Endothelial cell of umbilical vein (primary cell): ENCODE data around the gene SLC36A4. TPM values are rescaled to one million over a fixed set of nuclear protein-coding genes. Genes with fewer than 3 reads are reported as not detected.

ENCODE experiments used
- BruUV-seq: library from RNA; stranded (reverse); fragments of 400-500 nt; replicated peaks from 2 replicates; lab custom pipeline; 2021; lab: Mats Ljungman, UMichigan
- CTCF ChIA-PET: fragments of 300-600, 350-600 bp; sonication (Branson Sonifier 250); formaldehyde crosslinking; loops from one replicate; lab custom pipeline; 2021; ENCODE audit warnings: antibody characterized with exemption, inconsistent platforms; lab: Charles Lee
- POLR2A ChIA-PET: fragments of 300-600, 350-600 bp; sonication (Branson Sonifier 250); formaldehyde crosslinking; loops from one replicate; lab custom pipeline; 2021; ENCODE audit warnings: antibody characterized with exemption, inconsistent platforms; lab: Charles Lee
- DNase-seq: peaks from one replicate; pipeline ENCODE4 v3.0.0-alpha.2; 2011; ENCODE audit warnings: low read depth, low spot score
- FAIRE-seq: peaks from 2 replicates; lab custom pipeline; 2011; peaks lifted over from hg19 to GRCh38; lab: Jason Lieb, UNC
- H2AFZ ChIP-seq: 2 replicates; pipeline ENCODE4 v1.6.0; 2012; ENCODE audit warnings: low read depth, low read length, control low read depth, inconsistent platforms
- H3K27ac ChIP-seq: 2 replicates; pipeline ENCODE4 v1.5.1; 2011; ENCODE audit warnings: low read depth, mild to moderate bottlenecking, control low read depth, low read length, moderate library complexity; ENCODE audit not compliant: insufficient read depth
- H3K27me3 ChIP-seq, 2 experiments: 2 replicates each; pipeline versions ENCODE4 v1.6.0 to v1.6.1; 2011; ENCODE audit warnings: low read length in 2 of 2, mixed read lengths in 1 of 2; ENCODE audit not compliant: control insufficient read depth in 2 of 2, insufficient read depth in 2 of 2
- H3K36me3 ChIP-seq, 2 experiments: 2 replicates in 1 of 2; 3 replicates in 1 of 2; pipeline ENCODE4 v1.5.1; 2011; ENCODE audit warnings: low read length in 2 of 2, mild to moderate bottlenecking in 1 of 2, moderate library complexity in 1 of 2; ENCODE audit not compliant: control insufficient read depth in 2 of 2, insufficient read depth in 2 of 2; ENCODE audit errors: extremely low read depth in 1 of 2
- H3K4me1 ChIP-seq: 3 replicates; pipeline ENCODE4 v1.5.1; 2011; ENCODE audit warnings: mild to moderate bottlenecking, low read length; ENCODE audit not compliant: control insufficient read depth, insufficient read depth; ENCODE audit errors: extremely low read depth
- H3K4me2 ChIP-seq: 2 replicates; pipeline ENCODE4 v1.6.1; 2011; ENCODE audit warnings: low read length, control low read depth, mixed read lengths; ENCODE audit not compliant: insufficient read depth
- H3K4me3 ChIP-seq, 3 experiments: fragments of 200-600 bp in 1 of 3; sonication (generic), shearing (Covaris generic) in 1 of 3; replicated peaks in 1 of 3; 2 replicates each; pipeline ENCODE4 v1.5.1; 2011 to 2016; ENCODE audit warnings: control low read depth in 3 of 3, low read length in 3 of 3, mild to moderate bottlenecking in 2 of 3, inconsistent platforms in 1 of 3, low read depth in 1 of 3, moderate library complexity in 1 of 3; ENCODE audit not compliant: insufficient read depth in 1 of 3
- H3K79me2 ChIP-seq: 2 replicates; pipeline ENCODE4 v1.6.0; 2012; ENCODE audit warnings: low read length, inconsistent platforms; ENCODE audit not compliant: control insufficient read depth, insufficient read depth
- H3K9ac ChIP-seq: replicated peaks from 2 replicates; pipeline ENCODE3; 2011; ENCODE audit warnings: low read length, control low read depth; ENCODE audit not compliant: insufficient read depth; ENCODE audit errors: extremely low read depth
- H3K9me1 ChIP-seq: replicated peaks from 3 replicates; pipeline ENCODE4 v1.6.0; 2011; ENCODE audit warnings: mild to moderate bottlenecking, low read length; ENCODE audit not compliant: control insufficient read depth, insufficient read depth; ENCODE audit errors: extremely low read depth
- H3K9me3 ChIP-seq: replicated peaks from 2 replicates; pipeline ENCODE4 v1.5.1; 2012; ENCODE audit warnings: low read length, inconsistent platforms; ENCODE audit not compliant: control insufficient read depth, insufficient read depth
- H4K20me1 ChIP-seq: replicated peaks from 2 replicates; pipeline ENCODE3; 2011; ENCODE audit warnings: mild to moderate bottlenecking, low read length; ENCODE audit not compliant: control insufficient read depth, insufficient read depth; ENCODE audit errors: extremely low read depth
- EZH2 ChIP-seq: IDR thresholded peaks from 2 replicates; pipeline ENCODE4 v1.6.1; 2012; ENCODE audit warnings: borderline replicate concordance, low read depth, mild to moderate bottlenecking, moderate library complexity, low read length, inconsistent platforms; ENCODE audit not compliant: severe bottlenecking
- FOS ChIP-seq: IDR thresholded peaks from 2 replicates; pipeline ENCODE4 v1.6.1; 2011; ENCODE audit warnings: mild to moderate bottlenecking, low read length, moderate library complexity, borderline replicate concordance; ENCODE audit not compliant: insufficient read depth
- GATA2 ChIP-seq: IDR thresholded peaks from 2 replicates; pipeline ENCODE4 v1.7.0; 2011; ENCODE audit warnings: low read depth, mild to moderate bottlenecking, moderate library complexity, mixed read lengths, low read length; ENCODE audit not compliant: insufficient read length, insufficient read depth
- JUN ChIP-seq: IDR thresholded peaks from 2 replicates; pipeline ENCODE4 v1.6.1; 2011; ENCODE audit warnings: borderline replicate concordance, low read depth; ENCODE audit not compliant: insufficient read length, insufficient read depth
- MYC ChIP-seq: IDR thresholded peaks from one replicate; pipeline ENCODE4 v1.6.1; 2011; ENCODE audit warnings: mild to moderate bottlenecking, low read depth, low read length
- POLR2A ChIP-seq: IDR thresholded peaks from 2 replicates; pipeline ENCODE4 v1.6.1; 2012; ENCODE audit warnings: low read depth, mild to moderate bottlenecking, control low read depth, low read length
- POLR2AphosphoS5 ChIP-seq: IDR thresholded peaks from 2 replicates; pipeline ENCODE4 v1.6.1; 2012; ENCODE audit warnings: low read depth, mild to moderate bottlenecking, control low read depth, low read length, moderate library complexity; ENCODE audit not compliant: insufficient read depth
- dilution Hi-C: fragments of 300-500 bp; cut with MboI; formaldehyde crosslinking; loops from one replicate; pipeline ENCODE4 v1.15.0; 2019; ENCODE audit warnings: low sequenced_read_pairs; ENCODE audit not compliant: extremely low pct_ligation_motif_present
- intact Hi-C: fragments of 100-400 bp; cut with micrococcal nuclease; formaldehyde crosslinking; loops from one replicate; pipeline ENCODE4 v1.10.0; 2022
- polyA plus RNA-seq, 4 experiments: library from polyadenylated mRNA; depleted of rRNA in 3 of 4; stranded (reverse) in 3 of 4; unstranded in 1 of 4; fragments of >200 nt; gene quantifications; 2 replicates each; pipeline versions ENCODE4 v1.2.1 to v1.2.3, GENCODE V29; 2011 to 2012; ENCODE audit warnings: missing spikeins in 1 of 4
- total RNA-seq: library from RNA; stranded (reverse); gene quantifications from 2 replicates; pipeline ENCODE4 v1.2.3, GENCODE V29; 2021
- TF ChIP-seq, protein P1 (sequence below): IDR thresholded peaks from 2 replicates; pipeline ENCODE4 v1.6.1; 2011; ENCODE audit not compliant: insufficient read depth, insufficient read length
- TF ChIP-seq, protein P2 (sequence below), 2 donors: IDR thresholded peaks; 1 replicate in 1 of 2; 2 replicates in 1 of 2; pipeline ENCODE4 v1.5.1; 2011; ENCODE audit warnings: low read length in 2 of 2, mild to moderate bottlenecking in 2 of 2, moderate library complexity in 2 of 2, control low read depth in 1 of 2, inconsistent platforms in 1 of 2, low read depth in 1 of 2; ENCODE audit not compliant: insufficient read depth in 1 of 2; ENCODE audit errors: extremely low read depth in 1 of 2

The SLC36A4 gene
- total and polyA plus RNA-seq, 2 donors (not counting 3 experiments of a cell fraction or from before 2014, with no cell fraction given): 8.5 to 16.8 TPM

DNA sequence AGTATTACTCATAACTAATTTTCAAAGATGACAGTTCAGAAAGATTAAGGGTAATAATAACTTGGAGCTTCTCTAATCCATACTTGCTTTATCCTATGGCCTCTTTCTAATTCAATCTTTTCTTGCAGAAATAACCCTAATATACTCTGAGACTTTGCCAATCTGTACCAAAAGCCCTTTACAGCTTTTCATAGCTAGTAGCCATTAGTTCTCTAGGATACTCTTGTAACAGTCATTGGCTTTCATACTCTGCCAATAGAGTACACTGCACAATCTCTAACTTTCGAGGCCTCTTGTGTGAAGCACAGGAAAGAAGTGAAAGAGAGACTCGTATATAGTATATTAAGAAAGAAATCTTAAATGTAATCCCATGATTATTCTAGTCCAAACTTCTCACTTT lies 38.1 kb downstream of the SLC36A4 start:
- BruUV-seq: TSS peak; percentile 57
- Histone ChIP-seq H3K4me2 (peak overlapping the region; percentile 29), H3K9me3 (no peaks in the 10 kb centered on the region), H2AFZ (no peak overlapping the region), H3K9ac (no peak overlapping the region), H3K36me3 (peaks cover 0 to under 1% of the 10 kb centered on the region in 2 experiments), H3K4me1 (no peaks in the 10 kb centered on the region), H3K9me1 (no peaks in the 10 kb centered on the region), H3K79me2 (no peaks in the 10 kb centered on the region), H3K4me3 (no peak overlapping the region), H4K20me1 (no peaks in the 10 kb centered on the region), H3K27ac (no peak overlapping the region), H3K27me3 (no peaks in the 10 kb centered on the region)
- dilution Hi-C loops (no loop called here), intact Hi-C loops (no loop called here)
- ChIA-PET POLR2A (no interaction called here), CTCF (interaction anchor here (0.8 to 0.9 kb wide), 2 partner anchors 15 to 70 kb away, joined by 3 to 4 read pairs; no protein-coding TSS in a partner anchor)
- TF ChIP-seq, protein P1, sequence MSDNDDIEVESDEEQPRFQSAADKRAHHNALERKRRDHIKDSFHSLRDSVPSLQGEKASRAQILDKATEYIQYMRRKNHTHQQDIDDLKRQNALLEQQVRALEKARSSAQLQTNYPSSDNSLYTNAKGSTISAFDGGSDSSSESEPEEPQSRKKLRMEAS: no peak
- TF ChIP-seq POLR2A (no peak), JUN (no peak), FOS (no peak), POLR2AphosphoS5 (no peak), GATA2 (no peak), EZH2 (no peak), MYC (no peak)
- TF ChIP-seq, protein P2, sequence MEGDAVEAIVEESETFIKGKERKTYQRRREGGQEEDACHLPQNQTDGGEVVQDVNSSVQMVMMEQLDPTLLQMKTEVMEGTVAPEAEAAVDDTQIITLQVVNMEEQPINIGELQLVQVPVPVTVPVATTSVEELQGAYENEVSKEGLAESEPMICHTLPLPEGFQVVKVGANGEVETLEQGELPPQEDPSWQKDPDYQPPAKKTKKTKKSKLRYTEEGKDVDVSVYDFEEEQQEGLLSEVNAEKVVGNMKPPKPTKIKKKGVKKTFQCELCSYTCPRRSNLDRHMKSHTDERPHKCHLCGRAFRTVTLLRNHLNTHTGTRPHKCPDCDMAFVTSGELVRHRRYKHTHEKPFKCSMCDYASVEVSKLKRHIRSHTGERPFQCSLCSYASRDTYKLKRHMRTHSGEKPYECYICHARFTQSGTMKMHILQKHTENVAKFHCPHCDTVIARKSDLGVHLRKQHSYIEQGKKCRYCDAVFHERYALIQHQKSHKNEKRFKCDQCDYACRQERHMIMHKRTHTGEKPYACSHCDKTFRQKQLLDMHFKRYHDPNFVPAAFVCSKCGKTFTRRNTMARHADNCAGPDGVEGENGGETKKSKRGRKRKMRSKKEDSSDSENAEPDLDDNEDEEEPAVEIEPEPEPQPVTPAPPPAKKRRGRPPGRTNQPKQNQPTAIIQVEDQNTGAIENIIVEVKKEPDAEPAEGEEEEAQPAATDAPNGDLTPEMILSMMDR (IDR thresholded peaks at IDR 0.05; ENCODE audit: extremely low read depth in 1 of 2, insufficient read depth in 1 of 2, low read depth in 1 of 2, low read length in 2 of 2): no peak
- FAIRE-seq (no peak), DNase-seq (no peak)
